K562 (cell line): ENCODE measurements around the gene VRK2. TPM values are rescaled to one million over a fixed set of nuclear protein-coding genes. Genes with fewer than 3 reads are reported as not detected.

ENCODE experiments used
- AFF4 ChIP-seq: sonication (generic); formaldehyde crosslinking; IDR thresholded peaks from 2 replicates; pipeline ENCODE4 v1.8.0; 2023; ENCODE audit warnings: mild to moderate bottlenecking, missing genetic modification reagents
- E2F8 ChIP-seq: fragments of 450-650 bp; IDR thresholded peaks from 2 replicates; pipeline ENCODE4 v1.7.1; 2018; ENCODE audit warnings: mild to moderate bottlenecking, low read depth; ENCODE audit not compliant: partially characterized antibody
- ETV5 ChIP-seq: sonication (generic); formaldehyde crosslinking; IDR thresholded peaks from 2 replicates; pipeline ENCODE4 v1.4.0; 2020; ENCODE audit warnings: low read depth, mild to moderate bottlenecking, missing genetic modification reagents
- GABPB1 ChIP-seq: sonication (generic); formaldehyde crosslinking; IDR thresholded peaks from 2 replicates; pipeline ENCODE4 v1.8.0; 2022; ENCODE audit warnings: mild to moderate bottlenecking, missing genetic modification reagents
- HDAC2 ChIP-seq: fragments of 450-650 bp; IDR thresholded peaks from 2 replicates; pipeline ENCODE4 v1.6.1; 2016; ENCODE audit warnings: mild to moderate bottlenecking
- JUND ChIP-seq, 2 experiments: IDR thresholded peaks; 2 replicates in 1 of 2; 3 replicates in 1 of 2; pipeline ENCODE4 v1.6.1; 2011; ENCODE audit warnings: borderline replicate concordance in 2 of 2, low read depth in 2 of 2, low read length in 2 of 2, improper control_type of control experiment in 1 of 2, missing biosample characterization in 1 of 2, missing genetic modification characterization in 1 of 2, missing genetic modification reagents in 1 of 2
- MTF1 ChIP-seq: fragments of 250-450 bp; sonication (Bioruptor Pico); IDR thresholded peaks from 2 replicates; pipeline ENCODE4 v1.9.0; 2021; ENCODE audit warnings: moderate library complexity, mild to moderate bottlenecking, inconsistent platforms, borderline replicate concordance
- NFIC ChIP-seq: fragments of 450-650 bp; IDR thresholded peaks from 2 replicates; pipeline ENCODE4 v1.6.1; 2017; ENCODE audit warnings: mild to moderate bottlenecking, inconsistent platforms
- NR3C1 ChIP-seq: sonication (generic); formaldehyde crosslinking; IDR thresholded peaks from 2 replicates; pipeline ENCODE4 v1.8.1; 2022; ENCODE audit warnings: missing genetic modification reagents
- PHTF2 ChIP-seq: fragments of 250-450 bp; sonication (Bioruptor Pico); IDR thresholded peaks from 2 replicates; pipeline ENCODE4 v1.5.0; 2021; ENCODE audit warnings: mild to moderate bottlenecking
- POLR2H ChIP-seq: IDR thresholded peaks from 2 replicates; pipeline ENCODE4 v1.6.1; 2016; ENCODE audit warnings: missing genetic modification characterization, low read depth, mild to moderate bottlenecking, control low read depth, missing compliant biosample characterization, moderate library complexity
- POLR3G ChIP-seq: IDR thresholded peaks from 2 replicates; pipeline ENCODE4 v1.6.1; 2011; ENCODE audit not compliant: insufficient read length, insufficient replicate concordance; ENCODE audit errors: extremely low read depth
- RBM22 ChIP-seq: fragments of 200-400 bp; formaldehyde crosslinking; IDR thresholded peaks from 2 replicates; pipeline ENCODE4 v1.6.1; 2018; ENCODE audit warnings: low read length, low read depth; ENCODE audit not compliant: poor library complexity, severe bottlenecking
- RBM34 ChIP-seq: fragments of 200-400 bp; formaldehyde crosslinking; IDR thresholded peaks from 2 replicates; pipeline ENCODE4 v1.6.1; 2018; ENCODE audit warnings: low read length, borderline replicate concordance; ENCODE audit not compliant: insufficient read depth
- SLC30A9 ChIP-seq: fragments of 250-450 bp; sonication (Bioruptor Pico); IDR thresholded peaks from 2 replicates; pipeline ENCODE4 v1.8.0; 2022; ENCODE audit warnings: mild to moderate bottlenecking, moderate library complexity
- XRCC3 ChIP-seq: fragments of 450-650 bp; IDR thresholded peaks from 2 replicates; pipeline ENCODE4 v1.6.1; 2017; ENCODE audit warnings: mild to moderate bottlenecking, moderate library complexity
- XRCC5 ChIP-seq: fragments of 200-400 bp; formaldehyde crosslinking; IDR thresholded peaks from 2 replicates; pipeline ENCODE4 v1.6.1; 2017; ENCODE audit warnings: low read depth, mild to moderate bottlenecking, low read length
- ZC3H11A ChIP-seq: IDR thresholded peaks from 2 replicates; pipeline ENCODE4 v1.6.1; 2012; ENCODE audit warnings: low read depth, low read length, improper control_type of control experiment
- ZNF444 ChIP-seq: fragments of 250-450 bp; sonication (Bioruptor Pico); IDR thresholded peaks from 2 replicates; pipeline ENCODE4 v1.4.0; 2020; ENCODE audit warnings: mild to moderate bottlenecking, moderate library complexity
- ZNF655 ChIP-seq: fragments of 250-450 bp; sonication (Bioruptor Pico); IDR thresholded peaks from 2 replicates; pipeline ENCODE4 v1.5.0; 2021
- polyA plus RNA-seq, 8 experiments: library from polyadenylated mRNA; depleted of rRNA in 4 of 8; stranded (reverse) in 5 of 8; unstranded in 3 of 8; fragments of >200 nt; fragmentation: Nextera tagmentation in 2 of 8; fragmentation: Illumina TruSeq in 1 of 8; extraction: Ambion mirVana in 2 of 8; extraction: Trizol in 1 of 8; gene quantifications; 2 replicates each; pipeline versions ENCODE4 v1.2.1 to v1.2.3, GENCODE V29; 2011 to 2014; ENCODE audit warnings: inconsistent platforms in 1 of 8, missing spikeins in 1 of 8
- total RNA-seq, 7 experiments: library from RNA; depleted of rRNA in 6 of 7; stranded (reverse); fragments of >200 nt in 6 of 7; fragmentation: Illumina TruSeq in 2 of 7; extraction: Trizol in 2 of 7; gene quantifications; 2 replicates each; pipeline versions ENCODE4 v1.2.1 to v1.2.3, GENCODE V29; 2011 to 2021; ENCODE audit warnings: low replicate concordance in 1 of 7

Gene VRK2
- total and polyA plus RNA-seq, 9 of the 15 experiments (the other 6 are each of a cell fraction or from before 2014, with no cell fraction given), result 22.6 to 49.2 (median 36.2) TPM

- TF ChIP-seq SLC30A9 (CRISPR knock-in tag) (no peak), ZC3H11A (no peak), ETV5 (CRISPR knock-in tag) (no peak), ZNF655 (CRISPR knock-in tag) (no peak), XRCC5 (peak; percentile 51; the same call in 1 of the 2 replicates), RBM34 (no peak), GABPB1 (CRISPR knock-in tag) (no peak; the same call in 1 of the 2 replicates), RBM22 (no peak), JUND (IDR thresholded peaks at IDR 0.05; ENCODE audit: borderline replicate concordance, low read depth, low read length) (0 out of 2 replicates have a peak, but pooled peaks have one; percentile 3), JUND (tag; IDR thresholded peaks at IDR 0.05; ENCODE audit: borderline replicate concordance, low read depth, low read length) (peak; percentile 27; the same call in 1 of the 3 replicates), MTF1 (CRISPR knock-in tag) (no peak), PHTF2 (CRISPR knock-in tag) (no peak), POLR3G (no peak), XRCC3 (no peak), E2F8 (no peak), AFF4 (CRISPR knock-in tag) (peak; percentile 40; the same call in 1 of the 2 replicates), ZNF444 (CRISPR knock-in tag) (no peak), NFIC (peak; percentile 46), POLR2H (tag) (peak; percentile 72), NR3C1 (CRISPR knock-in tag) (peak; percentile 60; the same call in 1 of the 2 replicates), HDAC2 (no peak)
These were observed at the start of gene VRK2 (continued) for GRCh38 chr2:58046585-58047372.
